ENCODE results near the gene UNC5B.

UNC5B gene

GRCh38 chr10:71303569-71303907 lies 91.2 kb downstream of the UNC5B start:
- Histone ChIP-seq H3K4me3 (replicated peaks; ENCODE audit: insufficient read depth, low read length) (no peak overlapping the region), H3K27ac (replicated peaks) (no peak overlapping the region), H3K27me3 (ENCODE audit: insufficient read depth, poor library complexity, severe bottlenecking) (no peaks in the 10 kb centered on the region)
- no peak for DNase-seq (ENCODE audit: low read depth in 1 of 2, low spot score in 1 of 2)
- TF ChIP-seq POLR2AphosphoS5 (IDR thresholded peaks at IDR 0.05; ENCODE audit: low read depth) (no peak), REST (IDR thresholded peaks at IDR 0.05; ENCODE audit: insufficient replicate concordance, low read depth) (no peak), GABPA (IDR thresholded peaks at IDR 0.05; ENCODE audit: low read depth) (no peak), SPI1 (IDR thresholded peaks at IDR 0.05; ENCODE audit: borderline replicate concordance, low read depth) (no peak)
- TF ChIP-seq, protein P1, sequence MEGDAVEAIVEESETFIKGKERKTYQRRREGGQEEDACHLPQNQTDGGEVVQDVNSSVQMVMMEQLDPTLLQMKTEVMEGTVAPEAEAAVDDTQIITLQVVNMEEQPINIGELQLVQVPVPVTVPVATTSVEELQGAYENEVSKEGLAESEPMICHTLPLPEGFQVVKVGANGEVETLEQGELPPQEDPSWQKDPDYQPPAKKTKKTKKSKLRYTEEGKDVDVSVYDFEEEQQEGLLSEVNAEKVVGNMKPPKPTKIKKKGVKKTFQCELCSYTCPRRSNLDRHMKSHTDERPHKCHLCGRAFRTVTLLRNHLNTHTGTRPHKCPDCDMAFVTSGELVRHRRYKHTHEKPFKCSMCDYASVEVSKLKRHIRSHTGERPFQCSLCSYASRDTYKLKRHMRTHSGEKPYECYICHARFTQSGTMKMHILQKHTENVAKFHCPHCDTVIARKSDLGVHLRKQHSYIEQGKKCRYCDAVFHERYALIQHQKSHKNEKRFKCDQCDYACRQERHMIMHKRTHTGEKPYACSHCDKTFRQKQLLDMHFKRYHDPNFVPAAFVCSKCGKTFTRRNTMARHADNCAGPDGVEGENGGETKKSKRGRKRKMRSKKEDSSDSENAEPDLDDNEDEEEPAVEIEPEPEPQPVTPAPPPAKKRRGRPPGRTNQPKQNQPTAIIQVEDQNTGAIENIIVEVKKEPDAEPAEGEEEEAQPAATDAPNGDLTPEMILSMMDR (IDR thresholded peaks at IDR 0.05; ENCODE audit: insufficient read depth, low read length), result no peak

- Histone ChIP-seq H3K4me3 (replicated peaks; ENCODE audit: insufficient read depth, low read length) (no peak overlapping the region), H3K27ac (replicated peaks) (no peak overlapping the region), H3K27me3 (ENCODE audit: insufficient read depth, poor library complexity, severe bottlenecking) (no peaks in the 10 kb centered on the region)
- TF ChIP-seq SPI1 (IDR thresholded peaks at IDR 0.05; ENCODE audit: borderline replicate concordance, low read depth) (no peak), POLR2AphosphoS5 (IDR thresholded peaks at IDR 0.05; ENCODE audit: low read depth) (no peak), REST (IDR thresholded peaks at IDR 0.05; ENCODE audit: insufficient replicate concordance, low read depth) (no peak), GABPA (IDR thresholded peaks at IDR 0.05; ENCODE audit: low read depth) (no peak)
- TF ChIP-seq, protein P1 (IDR thresholded peaks at IDR 0.05; ENCODE audit: insufficient read depth, low read length), result no peak
- no peak for DNase-seq (ENCODE audit: low read depth in 1 of 2, low spot score in 1 of 2)
Measured at GRCh38 chr10:71304914-71305313, 92.5 kb downstream of the UNC5B start.

DNA sequence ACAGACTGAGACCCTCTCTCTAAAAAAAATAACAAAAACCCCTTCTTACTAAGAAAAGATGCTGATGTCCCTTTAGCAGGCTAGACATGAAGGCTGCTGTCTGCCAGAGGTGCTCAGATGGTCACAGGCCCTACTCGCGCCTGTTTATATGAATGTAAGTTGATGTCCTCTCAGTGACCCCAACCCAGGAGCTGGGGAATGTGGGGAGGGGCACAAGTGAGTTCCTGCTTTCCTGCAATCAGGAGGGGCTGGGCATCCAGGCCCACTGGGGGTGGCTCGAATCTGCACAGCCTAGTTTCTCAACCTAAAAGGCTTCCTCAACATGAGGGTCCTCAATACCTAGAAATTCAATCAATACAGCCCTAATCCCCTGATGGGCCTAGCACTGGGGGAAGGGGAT lies 94.6 kb downstream of the UNC5B start:
- TF ChIP-seq, protein P1 (IDR thresholded peaks at IDR 0.05; ENCODE audit: insufficient read depth, low read length), result no peak
- TF ChIP-seq POLR2AphosphoS5 (IDR thresholded peaks at IDR 0.05; ENCODE audit: low read depth) (no peak), REST (IDR thresholded peaks at IDR 0.05; ENCODE audit: insufficient replicate concordance, low read depth) (no peak), GABPA (IDR thresholded peaks at IDR 0.05; ENCODE audit: low read depth) (no peak)
- Histone ChIP-seq H3K27ac (replicated peaks) (no peak overlapping the region), H3K4me3 (replicated peaks; ENCODE audit: insufficient read depth, low read length) (no peak overlapping the region), H3K27me3 (ENCODE audit: insufficient read depth, poor library complexity, severe bottlenecking) (no peaks in the 10 kb centered on the region)
- no peak for DNase-seq (ENCODE audit: low read depth in 1 of 2, low spot score in 1 of 2)
